ENCODE data around the gene ANO9. TPM values are rescaled to one million over a fixed set of nuclear protein-coding genes. Genes with fewer than 3 reads are reported as not detected.

ANO9 gene
- total and polyA plus RNA-seq, 5 donors from 2014 or later: 8.9 to 153 (median 13.3) TPM

GRCh38 chr11:408154-409007 lies 33.4 kb downstream of the ANO9 start:
- H3K4me1 ChIP-seq (ENCODE audit: control insufficient read depth, insufficient read depth, low read length, poor library complexity, severe bottlenecking): peaks cover 29% of the 10 kb centered on the region
- H3K9me3 ChIP-seq (ENCODE audit: control insufficient read depth in 2 of 2, low read length in 2 of 2): no peaks in the 10 kb centered on the region
- DNase-seq (no peak), ATAC-seq (ENCODE audit: low read depth in 2 of 2) (no peak)
- H3K36me3 ChIP-seq (ENCODE audit: control insufficient read depth, insufficient read depth, low read length): no peaks in the 10 kb centered on the region
- peaks cover 0 to 33% (median under 1%) of the 10 kb centered on the region in 4 donors for H3K4me1 Mint-ChIP-seq
- peak overlapping the region in 2 of 4 donors; percentile 24 to 60 for H3K4me3 Mint-ChIP-seq
- H3K27ac ChIP-seq (ENCODE audit: insufficient read depth, low read length, poor library complexity, severe bottlenecking): peak overlapping the region; percentile 73
- no peak overlapping the region for H3K27ac Mint-ChIP-seq
- no peaks in the 10 kb centered on the region for H3K36me3 Mint-ChIP-seq
- no peak overlapping the region for H3K4me3 ChIP-seq (ENCODE audit: low read depth, low read length)
- no peaks in the 10 kb centered on the region for H3K27me3 Mint-ChIP-seq
- no peaks in the 10 kb centered on the region for H3K9me3 Mint-ChIP-seq
- H3K27me3 ChIP-seq (ENCODE audit: control insufficient read depth, insufficient read depth, low read length): no peaks in the 10 kb centered on the region

- no peak overlapping the region for H3K4me3 ChIP-seq (ENCODE audit: low read depth, low read length)
- H3K36me3 ChIP-seq (ENCODE audit: control insufficient read depth, insufficient read depth, low read length): no peaks in the 10 kb centered on the region
- DNase-seq: no peak
- H3K4me1 ChIP-seq (ENCODE audit: control insufficient read depth, insufficient read depth, low read length, poor library complexity, severe bottlenecking): peaks cover 23% of the 10 kb centered on the region
- Mint-ChIP-seq H3K4me3 (peak overlapping the region in 2 of 4 donors; percentile 10 to 60), H3K9me3 (no peaks in the 10 kb centered on the region), H3K4me1 (peaks cover 0 to 26% (median 0%) of the 10 kb centered on the region in 4 donors), H3K36me3 (no peaks in the 10 kb centered on the region), H3K27ac (peak overlapping the region in 2 of 3 donors; percentile 38 to 51), H3K27me3 (no peaks in the 10 kb centered on the region)
- ATAC-seq (ENCODE audit: low read depth in 2 of 2): no peak
- peak overlapping the region; percentile 73 for H3K27ac ChIP-seq (ENCODE audit: insufficient read depth, low read length, poor library complexity, severe bottlenecking)
- H3K27me3 ChIP-seq (ENCODE audit: control insufficient read depth, insufficient read depth, low read length): no peaks in the 10 kb centered on the region
- no peaks in the 10 kb centered on the region for H3K9me3 ChIP-seq (ENCODE audit: control insufficient read depth in 2 of 2, low read length in 2 of 2)
Observed at GRCh38 chr11:407651-408123, 34.1 kb downstream of the ANO9 start.

DNA sequence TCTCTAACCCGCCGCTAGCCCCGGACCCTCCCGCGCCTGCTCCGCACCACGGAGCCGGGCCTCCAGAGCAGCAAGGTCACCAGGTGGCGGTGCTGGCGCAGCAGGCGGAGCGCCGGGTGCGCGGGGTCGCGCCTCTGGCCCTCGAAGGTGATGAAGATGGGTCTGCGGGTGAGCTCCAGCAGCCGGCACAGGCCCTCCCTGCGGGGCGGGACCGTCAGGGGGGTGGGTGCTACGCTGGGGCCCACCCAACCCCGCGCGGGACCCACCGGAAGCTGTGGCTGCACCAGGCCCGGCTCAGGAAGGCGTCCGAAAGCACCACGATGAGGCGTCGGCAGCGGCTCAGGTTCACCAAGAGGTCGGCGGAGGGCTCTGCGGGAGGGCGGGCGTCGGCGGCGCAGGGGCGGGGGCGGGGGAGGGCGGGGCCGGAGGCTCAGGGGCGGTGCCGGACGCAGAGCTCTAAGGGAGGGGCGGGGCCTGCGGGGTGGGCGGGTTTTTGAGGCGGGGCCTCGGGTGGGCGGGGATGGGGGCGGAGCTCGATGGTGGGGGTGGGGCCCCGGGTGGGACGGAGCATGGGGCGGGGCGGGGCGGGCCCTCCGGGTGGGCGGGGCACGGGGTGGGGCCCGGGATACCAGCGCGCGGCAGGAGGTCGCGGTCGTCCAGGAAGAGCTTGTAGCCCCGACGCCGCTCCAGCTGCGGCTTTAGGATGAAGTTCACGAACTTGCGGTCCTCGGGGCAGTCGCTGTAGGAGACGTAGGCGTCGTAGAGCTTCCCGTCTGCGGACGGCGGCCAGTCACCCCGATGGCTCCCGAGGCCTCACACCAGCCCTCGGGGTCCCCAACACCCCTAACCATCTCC lies 34.8 kb downstream of the ANO9 start:
- Histone ChIP-seq H3K4me1 (ENCODE audit: control insufficient read depth, insufficient read depth, low read length, poor library complexity, severe bottlenecking) (peaks cover 21% of the 10 kb centered on the region), H3K4me3 (ENCODE audit: low read depth, low read length) (no peak overlapping the region), H3K27me3 (ENCODE audit: control insufficient read depth, insufficient read depth, low read length) (no peaks in the 10 kb centered on the region), H3K36me3 (ENCODE audit: control insufficient read depth, insufficient read depth, low read length) (no peaks in the 10 kb centered on the region), H3K27ac (ENCODE audit: insufficient read depth, low read length, poor library complexity, severe bottlenecking) (peak overlapping the region; percentile 80), H3K9me3 (ENCODE audit: control insufficient read depth in 2 of 2, low read length in 2 of 2) (no peaks in the 10 kb centered on the region)
- Mint-ChIP-seq H3K27ac (peak overlapping the region in 1 of 3 donors; percentile 51), H3K36me3 (no peaks in the 10 kb centered on the region), H3K9me3 (no peaks in the 10 kb centered on the region), H3K4me1 (peaks cover 0 to 25% (median 0%) of the 10 kb centered on the region in 4 donors), H3K4me3 (no peak overlapping the region), H3K27me3 (no peaks in the 10 kb centered on the region)
- DNase-seq (peak; percentile 92 to 97 (median 94)), ATAC-seq (ENCODE audit: low read depth in 2 of 2) (peak; percentile 88 to 90)

DNA sequence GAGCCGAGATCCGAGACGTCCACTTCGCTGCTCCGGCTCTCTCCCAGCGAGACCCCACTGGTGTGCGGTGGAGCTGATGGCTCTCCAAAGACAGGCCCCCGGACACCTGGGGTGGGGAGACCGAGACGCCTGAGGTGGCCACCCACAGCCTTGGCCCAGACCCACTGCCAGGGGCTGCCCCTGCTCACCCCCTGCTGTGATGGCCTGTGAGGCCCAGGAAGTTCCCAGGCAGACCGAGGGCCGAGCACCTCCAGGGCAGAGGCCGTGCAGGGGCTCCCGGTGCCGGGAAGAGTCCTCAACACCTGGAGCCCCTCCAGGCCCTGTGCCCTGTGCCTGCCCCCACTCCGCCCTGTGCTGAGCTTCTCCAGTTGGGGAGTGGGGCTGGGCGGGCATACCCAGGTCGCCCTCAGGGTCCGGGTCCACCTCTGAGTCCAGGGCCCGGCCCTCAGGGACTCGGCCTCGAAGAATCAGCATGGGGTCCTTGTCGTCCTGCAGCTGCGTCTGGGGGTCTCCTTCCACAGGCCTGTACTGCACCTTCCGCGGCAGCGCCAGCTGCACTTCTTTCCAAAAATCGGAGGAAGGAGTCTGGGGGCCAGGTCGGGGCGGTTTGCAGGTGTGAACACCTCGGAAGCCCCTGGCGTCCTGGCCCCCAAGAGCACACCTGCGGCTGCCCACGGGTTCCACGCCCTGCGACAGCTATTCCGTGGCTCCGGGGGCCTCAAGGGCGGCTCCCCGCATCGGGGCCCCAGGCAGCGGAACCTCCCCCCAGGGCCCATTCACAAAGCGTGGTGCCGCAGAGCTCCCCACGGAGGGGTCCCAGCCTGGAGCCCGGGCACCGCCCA lies 35.6 kb downstream of the ANO9 start:
- ATAC-seq (ENCODE audit: low read depth in 2 of 2) (no peak), DNase-seq (no peak)
- Histone ChIP-seq H3K4me1 (ENCODE audit: control insufficient read depth, insufficient read depth, low read length, poor library complexity, severe bottlenecking) (peaks cover 21% of the 10 kb centered on the region), H3K27me3 (ENCODE audit: control insufficient read depth, insufficient read depth, low read length) (no peaks in the 10 kb centered on the region), H3K27ac (ENCODE audit: insufficient read depth, low read length, poor library complexity, severe bottlenecking) (peak overlapping the region; percentile 80), H3K4me3 (ENCODE audit: low read depth, low read length) (no peak overlapping the region), H3K36me3 (ENCODE audit: control insufficient read depth, insufficient read depth, low read length) (no peaks in the 10 kb centered on the region), H3K9me3 (ENCODE audit: control insufficient read depth in 2 of 2, low read length in 2 of 2) (no peaks in the 10 kb centered on the region)
- H3K4me3 Mint-ChIP-seq: peak overlapping the region in 2 of 4 donors; percentile 26 to 54
- no peaks in the 10 kb centered on the region for H3K27me3 Mint-ChIP-seq
- H3K4me1 Mint-ChIP-seq: peaks cover 0 to 25% (median 0%) of the 10 kb centered on the region in 4 donors
- H3K27ac Mint-ChIP-seq: no peak overlapping the region
- no peaks in the 10 kb centered on the region for H3K36me3 Mint-ChIP-seq
- no peaks in the 10 kb centered on the region for H3K9me3 Mint-ChIP-seq

GRCh38 chr11:405323-405953 lies 36.4 kb downstream of the ANO9 start:
- H3K4me1 ChIP-seq (ENCODE audit: control insufficient read depth, insufficient read depth, low read length, poor library complexity, severe bottlenecking): peaks cover 21% of the 10 kb centered on the region
- no peak overlapping the region for H3K27ac ChIP-seq (ENCODE audit: insufficient read depth, low read length, poor library complexity, severe bottlenecking)

GRCh38 chr11:404551-405264 lies 37.1 kb downstream of the ANO9 start:
- H3K4me3 ChIP-seq (ENCODE audit: low read depth, low read length): no peak overlapping the region
- Mint-ChIP-seq H3K9me3 (no peaks in the 10 kb centered on the region), H3K36me3 (no peaks in the 10 kb centered on the region), H3K4me3 (peak overlapping the region in 2 of 4 donors; percentile 54 to 80), H3K27me3 (no peaks in the 10 kb centered on the region), H3K4me1 (peaks cover 0 to 23% (median 0%) of the 10 kb centered on the region in 4 donors), H3K27ac (peak overlapping the region in 1 of 3 donors; percentile 14)
- H3K4me1 ChIP-seq (ENCODE audit: control insufficient read depth, insufficient read depth, low read length, poor library complexity, severe bottlenecking): peaks cover 19% of the 10 kb centered on the region
- no peaks in the 10 kb centered on the region for H3K27me3 ChIP-seq (ENCODE audit: control insufficient read depth, insufficient read depth, low read length)
- no peak overlapping the region for H3K27ac ChIP-seq (ENCODE audit: insufficient read depth, low read length, poor library complexity, severe bottlenecking)
- no peaks in the 10 kb centered on the region for H3K9me3 ChIP-seq (ENCODE audit: control insufficient read depth in 2 of 2, low read length in 2 of 2)
- ATAC-seq (ENCODE audit: low read depth in 2 of 2) (no peak), DNase-seq (no peak)
- no peaks in the 10 kb centered on the region for H3K36me3 ChIP-seq (ENCODE audit: control insufficient read depth, insufficient read depth, low read length)

More at GRCh38 chr11:405323-405953, 36.4 kb downstream of the ANO9 start:
- Mint-ChIP-seq H3K27me3 (no peaks in the 10 kb centered on the region), H3K27ac (peak overlapping the region in 1 of 3 donors; percentile 80), H3K36me3 (no peaks in the 10 kb centered on the region), H3K9me3 (no peaks in the 10 kb centered on the region), H3K4me3 (peak overlapping the region; percentile 50 to 64 (median 58)), H3K4me1 (peaks cover 0 to 25% (median 0%) of the 10 kb centered on the region in 4 donors)
- no peak for ATAC-seq (ENCODE audit: low read depth in 2 of 2)
- Histone ChIP-seq H3K9me3 (ENCODE audit: control insufficient read depth in 2 of 2, low read length in 2 of 2) (no peaks in the 10 kb centered on the region), H3K27me3 (ENCODE audit: control insufficient read depth, insufficient read depth, low read length) (no peaks in the 10 kb centered on the region), H3K36me3 (ENCODE audit: control insufficient read depth, insufficient read depth, low read length) (no peaks in the 10 kb centered on the region), H3K4me3 (ENCODE audit: low read depth, low read length) (no peak overlapping the region)
- DNase-seq: no peak
